ENCODE results near the gene PCDHA6.
"Not testable (repeated sequence)": the region's sequence is repeated elsewhere in the genome, so short reads cannot be mapped to it uniquely, and the experiment has no call there.

Gene PCDHA6

DNA sequence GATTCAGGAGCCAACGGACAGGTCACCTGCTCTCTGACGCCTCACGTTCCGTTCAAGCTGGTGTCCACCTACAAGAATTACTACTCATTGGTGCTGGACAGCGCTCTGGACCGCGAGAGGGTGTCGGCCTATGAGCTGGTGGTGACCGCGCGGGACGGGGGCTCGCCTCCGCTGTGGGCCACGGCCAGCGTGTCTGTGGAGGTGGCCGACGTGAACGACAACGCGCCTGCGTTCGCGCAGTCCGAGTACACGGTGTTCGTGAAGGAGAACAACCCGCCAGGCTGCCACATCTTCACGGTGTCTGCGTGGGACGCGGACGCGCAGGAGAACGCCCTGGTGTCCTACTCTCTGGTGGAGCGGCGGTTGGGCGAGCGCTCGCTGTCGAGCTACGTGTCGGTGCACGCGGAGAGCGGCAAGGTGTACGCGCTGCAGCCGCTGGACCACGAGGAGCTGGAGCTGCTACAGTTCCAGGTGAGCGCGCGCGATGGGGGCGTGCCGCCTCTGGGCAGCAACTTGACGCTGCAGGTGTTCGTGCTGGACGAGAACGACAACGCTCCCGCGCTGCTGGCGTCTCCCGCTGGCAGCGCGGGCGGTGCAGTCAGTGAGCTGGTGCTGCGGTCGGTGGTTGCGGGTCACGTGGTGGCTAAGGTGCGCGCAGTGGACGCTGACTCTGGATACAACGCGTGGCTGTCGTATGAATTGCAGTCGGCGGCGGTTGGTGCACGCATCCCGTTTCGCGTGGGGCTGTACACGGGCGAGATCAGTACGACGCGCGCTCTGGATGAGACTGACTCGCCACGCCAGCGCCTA, 29.6 kb downstream of the PCDHA6 start:
- no peak for DNase-seq (ENCODE audit: low read depth)

DNA sequence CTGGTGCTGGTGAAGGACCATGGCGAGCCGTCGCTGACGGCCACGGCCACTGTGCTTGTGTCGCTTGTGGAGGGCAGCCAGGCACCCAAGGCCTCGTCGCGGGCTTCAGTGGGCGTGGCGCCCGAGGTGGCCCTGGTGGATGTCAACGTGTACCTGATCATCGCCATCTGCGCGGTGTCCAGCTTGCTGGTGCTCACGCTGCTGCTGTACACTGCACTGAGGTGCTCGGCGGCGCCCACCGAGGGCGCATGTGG, 30.2 kb downstream of the PCDHA6 start:
- DNase-seq (ENCODE audit: low read depth): no peak

DNA sequence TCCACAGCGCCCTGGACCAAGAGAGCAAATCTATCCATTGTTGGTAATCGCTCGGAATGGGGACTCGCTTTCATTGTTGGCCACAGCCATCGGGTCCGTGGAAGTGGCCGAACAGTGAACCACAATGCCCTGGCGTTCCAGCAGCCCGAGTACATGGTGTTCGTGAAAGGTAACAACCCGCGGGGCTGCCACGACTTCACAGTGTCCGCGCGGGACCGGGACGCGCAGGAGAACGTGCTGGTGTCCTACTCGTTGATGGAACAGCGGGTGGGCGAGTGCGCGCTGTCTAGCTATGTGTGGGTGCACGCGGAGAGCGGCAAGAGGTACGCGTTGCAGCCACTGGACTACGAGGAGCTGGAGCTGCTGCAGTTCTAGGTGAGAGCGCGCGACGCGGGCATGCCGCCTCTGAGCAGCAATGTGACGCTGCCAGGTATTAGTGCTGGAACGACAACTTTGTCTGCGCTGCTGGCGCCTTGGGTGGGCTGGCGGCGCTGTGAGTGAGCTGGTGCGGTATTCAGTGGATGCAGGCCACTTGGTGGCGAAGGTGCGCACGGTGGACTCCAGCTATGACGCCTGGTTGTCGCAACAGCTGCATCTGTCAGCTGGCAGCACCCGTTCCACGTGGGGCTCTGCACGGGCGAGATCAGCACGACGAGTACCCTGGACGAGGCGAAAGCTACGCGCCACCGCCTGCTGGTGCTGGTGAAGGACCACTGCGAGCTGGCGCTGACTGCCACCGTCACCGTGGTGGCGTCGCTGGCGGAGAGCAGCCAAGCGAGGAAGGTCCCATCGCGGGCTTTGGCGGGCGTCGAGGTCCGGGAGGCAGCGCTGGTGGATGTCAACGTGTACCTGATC, 34.9 kb downstream of the PCDHA6 start:
- no peak for DNase-seq (ENCODE audit: low read depth)

DNA sequence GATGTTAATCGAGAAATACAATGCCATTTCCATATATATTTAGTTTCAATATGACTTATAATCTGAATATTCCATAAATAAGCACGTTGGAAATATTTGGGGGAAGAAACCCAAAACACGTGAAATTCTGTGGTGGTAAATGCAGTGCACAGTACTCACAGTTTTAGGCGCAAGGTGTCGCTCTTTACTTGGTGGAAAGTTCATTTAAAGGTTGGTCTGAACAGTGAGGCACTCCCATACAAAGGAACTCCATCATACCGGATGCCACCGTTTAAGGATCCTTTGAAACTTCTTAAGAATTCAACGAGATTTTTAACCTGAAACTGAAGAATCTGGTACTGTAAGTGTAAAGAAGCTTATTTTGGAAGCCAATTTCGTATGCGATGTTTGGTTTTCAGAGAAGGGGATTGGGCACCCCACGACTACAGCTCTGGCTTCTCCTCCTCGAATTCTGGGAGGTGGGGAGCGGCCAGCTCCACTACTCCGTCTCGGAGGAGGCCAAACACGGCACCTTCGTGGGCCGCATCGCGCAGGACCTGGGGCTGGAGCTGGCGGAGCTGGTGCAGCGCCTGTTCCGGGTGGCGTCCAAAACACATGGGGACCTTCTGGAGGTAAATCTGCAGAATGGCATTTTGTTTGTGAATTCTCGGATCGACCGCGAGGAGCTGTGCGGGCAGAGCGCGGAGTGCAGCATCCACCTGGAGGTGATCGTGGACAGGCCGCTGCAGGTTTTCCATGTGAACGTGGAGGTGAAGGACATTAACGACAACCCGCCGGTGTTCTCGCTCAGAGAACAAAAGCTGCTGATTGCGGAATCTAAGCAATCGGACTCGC, 41.2 kb downstream of the PCDHA6 start, which contains the start of gene PCDHA11:
Gene PCDHA11 (plus strand): TSS at position 237 of the 834 bp plus-strand sequence. CDS start 147 bp downstream, at position 384.
- DNase-seq (ENCODE audit: low read depth): no peak

DNA sequence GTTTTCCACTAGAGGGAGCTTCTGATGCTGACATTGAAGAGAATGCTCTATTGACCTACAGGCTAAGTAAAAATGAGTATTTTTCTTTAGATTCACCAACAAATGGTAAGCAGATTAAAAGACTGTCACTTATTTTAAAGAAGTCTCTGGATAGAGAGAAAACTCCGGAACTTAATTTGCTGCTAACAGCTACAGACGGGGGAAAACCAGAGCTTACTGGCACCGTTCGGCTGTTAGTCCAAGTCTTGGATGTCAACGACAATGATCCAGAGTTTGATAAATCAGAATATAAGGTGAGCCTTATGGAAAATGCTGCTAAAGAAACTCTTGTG, 41.8 kb downstream of the PCDHA6 start:
- DNase-seq (ENCODE audit: low read depth): no peak

DNA sequence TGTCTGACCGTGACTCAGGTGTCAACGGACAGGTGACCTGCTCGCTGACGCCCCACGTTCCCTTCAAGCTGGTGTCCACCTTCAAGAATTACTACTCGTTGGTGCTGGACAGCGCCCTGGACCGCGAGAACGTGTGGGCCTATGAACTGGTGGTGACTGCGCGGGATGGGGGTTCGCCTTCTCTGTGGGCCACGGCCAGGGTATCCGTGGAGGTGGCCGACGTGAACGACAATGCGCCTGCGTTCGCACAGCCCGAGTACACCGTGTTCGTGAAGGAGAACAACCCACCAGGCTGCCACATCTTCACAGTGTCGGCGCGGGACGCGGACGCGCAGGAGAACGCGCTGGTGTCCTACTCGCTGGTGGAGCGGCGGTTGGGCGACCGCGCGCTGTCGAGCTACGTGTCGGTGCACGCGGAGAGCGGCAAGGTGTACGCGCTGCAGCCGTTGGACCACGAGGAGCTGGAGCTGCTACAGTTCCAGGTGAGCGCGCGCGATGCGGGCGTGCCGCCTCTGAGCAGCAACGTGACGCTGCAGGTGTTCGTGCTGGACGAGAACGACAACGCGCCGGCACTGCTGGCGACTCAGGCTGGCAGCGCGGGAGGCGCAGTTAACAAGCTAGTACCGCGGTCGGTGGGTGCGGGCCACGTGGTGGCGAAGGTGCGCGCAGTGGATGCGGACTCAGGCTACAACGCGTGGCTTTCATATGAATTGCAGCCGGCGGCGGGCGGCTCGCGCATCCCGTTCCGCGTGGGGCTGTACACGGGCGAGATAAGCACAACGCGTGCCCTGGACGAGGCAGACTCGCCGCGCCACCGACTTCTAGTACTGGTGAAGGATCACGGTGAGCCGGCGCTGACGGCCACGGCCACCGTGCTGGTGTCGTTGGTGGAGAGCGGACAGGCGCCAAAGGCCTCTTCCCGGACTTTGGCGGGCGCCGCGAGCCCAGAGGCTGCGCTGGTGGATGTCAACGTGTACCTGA, 42.8 kb downstream of the PCDHA6 start:
- DNase-seq (ENCODE audit: low read depth): no peak

DNA sequence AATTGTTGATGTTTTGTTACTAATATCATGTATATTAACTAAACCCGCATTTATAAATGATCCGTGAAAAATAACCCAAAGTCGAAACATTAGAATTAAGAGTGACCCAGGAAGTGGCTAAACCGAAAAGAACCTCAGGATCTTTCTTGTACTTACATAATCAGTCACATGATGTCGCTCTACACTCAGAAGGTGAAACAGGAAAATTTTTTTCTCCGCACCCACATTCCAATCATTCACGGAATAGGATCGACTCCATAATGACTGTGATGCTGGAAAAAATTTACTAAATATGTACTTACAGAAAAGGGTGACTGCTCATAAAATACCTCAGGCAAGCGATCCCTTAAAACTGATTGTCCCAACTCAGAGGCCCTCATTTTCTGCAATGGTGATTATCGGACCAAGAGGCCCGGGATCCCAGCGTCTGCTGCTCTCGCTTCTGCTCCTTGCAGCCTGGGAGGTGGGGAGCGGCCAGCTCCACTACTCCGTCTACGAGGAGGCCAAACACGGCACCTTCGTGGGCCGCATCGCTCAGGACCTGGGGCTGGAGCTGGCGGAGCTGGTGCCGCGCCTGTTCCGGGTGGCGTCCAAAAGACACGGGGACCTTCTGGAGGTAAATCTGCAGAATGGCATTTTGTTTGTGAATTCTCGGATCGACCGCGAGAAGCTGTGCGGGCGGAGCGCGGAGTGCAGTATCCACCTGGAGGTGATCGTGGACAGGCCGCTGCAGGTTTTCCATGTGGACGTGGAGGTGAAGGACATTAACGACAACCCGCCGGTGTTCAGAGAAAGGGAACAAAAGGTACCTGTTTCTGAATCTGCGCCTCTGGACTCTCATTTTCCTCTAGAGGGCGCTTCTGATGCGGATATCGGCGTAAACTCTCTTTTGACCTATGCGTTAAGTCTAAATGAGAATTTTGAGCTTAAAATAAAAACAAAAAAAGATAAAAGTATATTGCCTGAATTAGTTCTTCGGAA, 47.6 kb downstream of the PCDHA6 start, which contains the start of gene PCDHA12:
Gene PCDHA12 (plus strand): TSS at position 224 of the 981 bp plus-strand sequence. CDS start 165 bp downstream, at position 389.
- no peak for DNase-seq (ENCODE audit: low read depth)

DNA sequence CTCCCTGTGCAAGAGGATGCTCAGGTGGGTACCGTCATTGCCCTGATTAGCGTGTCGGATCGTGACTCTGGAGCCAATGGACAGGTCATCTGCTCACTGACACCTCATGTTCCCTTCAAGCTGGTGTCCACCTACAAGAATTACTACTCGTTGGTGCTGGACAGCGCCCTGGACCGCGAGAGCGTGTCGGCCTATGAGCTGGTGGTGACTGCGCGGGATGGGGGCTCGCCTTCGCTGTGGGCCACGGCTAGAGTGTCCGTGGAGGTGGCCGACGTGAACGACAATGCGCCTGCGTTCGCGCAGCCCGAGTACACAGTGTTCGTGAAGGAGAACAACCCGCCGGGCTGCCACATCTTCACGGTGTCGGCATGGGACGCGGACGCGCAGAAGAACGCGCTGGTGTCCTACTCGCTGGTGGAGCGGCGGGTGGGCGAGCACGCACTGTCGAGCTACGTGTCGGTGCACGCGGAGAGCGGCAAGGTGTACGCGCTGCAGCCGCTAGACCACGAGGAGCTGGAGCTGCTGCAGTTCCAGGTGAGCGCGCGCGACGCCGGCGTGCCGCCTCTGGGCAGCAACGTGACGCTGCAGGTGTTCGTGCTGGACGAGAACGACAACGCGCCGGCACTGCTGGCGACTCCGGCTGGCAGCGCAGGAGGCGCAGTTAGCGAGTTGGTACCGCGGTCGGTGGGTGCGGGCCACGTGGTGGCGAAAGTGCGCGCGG, 48.9 kb downstream of the PCDHA6 start:
- not testable (repeated sequence) for DNase-seq (ENCODE audit: low read depth)

DNA sequence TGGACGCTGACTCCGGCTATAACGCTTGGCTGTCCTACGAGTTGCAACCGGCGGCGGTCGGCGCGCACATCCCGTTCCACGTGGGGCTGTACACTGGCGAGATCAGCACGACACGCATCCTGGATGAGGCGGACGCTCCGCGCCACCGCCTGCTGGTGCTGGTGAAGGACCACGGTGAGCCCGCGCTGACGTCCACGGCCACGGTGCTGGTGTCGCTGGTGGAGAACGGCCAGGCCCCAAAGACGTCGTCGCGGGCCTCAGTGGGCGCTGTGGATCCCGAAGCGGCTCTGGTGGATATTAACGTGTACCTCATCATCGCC, 49.5 kb downstream of the PCDHA6 start:
- no peak for DNase-seq (ENCODE audit: low read depth)

All from GM04503 (cell line).